GM19372 (cell line): ENCODE results near the gene LTO1.

Experiments used
- ATAC-seq: cut with Tn5 transposase; IDR thresholded peaks from one replicate; pipeline ENCODE4 v1.9.1; 2021; ENCODE audit warnings: mild to moderate bottlenecking, low read depth, moderate library complexity; ENCODE audit not compliant: unreplicated experiment

LTO1 gene

GRCh38 chr11:69660001-69660500, 15.1 kb downstream of the LTO1 start:
- no peak for ATAC-seq

- ATAC-seq: no peak
Observed at GRCh38 chr11:69659591-69659990, 15.6 kb downstream of the LTO1 start.

GRCh38 chr11:69658626-69659450, 16.3 kb downstream of the LTO1 start:
- no peak for ATAC-seq

GRCh38 chr11:69657911-69658625, 17.1 kb downstream of the LTO1 start:
- ATAC-seq: no peak

- no peak for ATAC-seq
Observed at GRCh38 chr11:69657456-69657910, 17.7 kb downstream of the LTO1 start.

- ATAC-seq: no peak
Observed at GRCh38 chr11:69656536-69657455, 18.4 kb downstream of the LTO1 start.

GRCh38 chr11:69655479-69656428, 19.4 kb downstream of the LTO1 start:
- ATAC-seq: no peak

GRCh38 chr11:69654660-69655478, 20.3 kb downstream of the LTO1 start:
- ATAC-seq: no peak

GRCh38 chr11:69654001-69654659, 21.0 kb downstream of the LTO1 start:
- no peak for ATAC-seq

GRCh38 chr11:69653406-69653960, 21.7 kb downstream of the LTO1 start:
- no peak for ATAC-seq

GRCh38 chr11:69652999-69653398, 22.2 kb downstream of the LTO1 start:
- ATAC-seq: no peak

- no peak for ATAC-seq
Observed at GRCh38 chr11:69651834-69652620, 23.1 kb downstream of the LTO1 start.

GRCh38 chr11:69650832-69651344, 24.3 kb downstream of the LTO1 start:
- ATAC-seq: no peak

GRCh38 chr11:69650081-69650831, 24.9 kb downstream of the LTO1 start:
- ATAC-seq: no peak

- no peak for ATAC-seq
Observed at GRCh38 chr11:69649576-69649900, 25.6 kb downstream of the LTO1 start.
